ENCODE data around the gene LCN1. TPM values are rescaled to one million over a fixed set of nuclear protein-coding genes. Genes with fewer than 3 reads are reported as not detected.

LCN1 gene
- total RNA-seq, 1 experiment from 2014 or later = not detected

- ChIA-PET POLR2A (no interaction called here), CTCF (interaction anchor here (0.6 kb wide), 1 partner anchor 199 kb away, joined by 3 read pairs; no protein-coding TSS in a partner anchor)
- Mint-ChIP-seq H3K27me3 (ENCODE audit: insufficient read depth, unreplicated experiment) (peaks cover 5% of the 10 kb centered on the region), H3K27ac (ENCODE audit: low read depth, unreplicated experiment) (no peak overlapping the region), H3K36me3 (ENCODE audit: insufficient read depth, unreplicated experiment) (no peaks in the 10 kb centered on the region), H3K4me1 (ENCODE audit: insufficient read depth, unreplicated experiment) (no peaks in the 10 kb centered on the region), H3K9me3 (ENCODE audit: unreplicated experiment) (no peaks in the 10 kb centered on the region), H3K4me3 (ENCODE audit: unreplicated experiment) (no peak overlapping the region)
- BruUV-seq (replicated peaks) = no TSS peak
- TF ChIP-seq CTCF (IDR thresholded peaks at IDR 0.05; ENCODE audit: unreplicated experiment) = no peak
- peak; percentile 13 for DNase-seq (ENCODE audit: unreplicated experiment)
- intact Hi-C loops (cut with micrococcal nuclease) = no loop called here
These were observed 3.1 kb downstream of the LCN1 start for GRCh38 chr9:135524130-135524861.

- Mint-ChIP-seq H3K36me3 (ENCODE audit: insufficient read depth, unreplicated experiment) (no peaks in the 10 kb centered on the region), H3K9me3 (ENCODE audit: unreplicated experiment) (no peaks in the 10 kb centered on the region), H3K4me1 (ENCODE audit: insufficient read depth, unreplicated experiment) (no peaks in the 10 kb centered on the region), H3K27ac (ENCODE audit: low read depth, unreplicated experiment) (no peak overlapping the region), H3K27me3 (ENCODE audit: insufficient read depth, unreplicated experiment) (peaks cover 6% of the 10 kb centered on the region), H3K4me3 (ENCODE audit: unreplicated experiment) (no peak overlapping the region)
- ChIA-PET POLR2A (no interaction called here), CTCF (interaction anchor here (0.6 kb wide), 1 partner anchor 268 kb away, joined by 3 read pairs; no protein-coding TSS in a partner anchor)
- no TSS peak for BruUV-seq (replicated peaks)
- intact Hi-C loops (cut with micrococcal nuclease) = no loop called here
- no peak for TF ChIP-seq CTCF (IDR thresholded peaks at IDR 0.05; ENCODE audit: unreplicated experiment)
- no peak for DNase-seq (ENCODE audit: unreplicated experiment)
These were observed 4.2 kb downstream of the LCN1 start for GRCh38 chr9:135525241-135526088.

- intact Hi-C loops (cut with micrococcal nuclease) = no loop called here
- DNase-seq (ENCODE audit: unreplicated experiment) = no peak
- Mint-ChIP-seq H3K4me3 (ENCODE audit: unreplicated experiment) (no peak overlapping the region), H3K27me3 (ENCODE audit: insufficient read depth, unreplicated experiment) (peaks cover 12% of the 10 kb centered on the region), H3K9me3 (ENCODE audit: unreplicated experiment) (no peaks in the 10 kb centered on the region), H3K4me1 (ENCODE audit: insufficient read depth, unreplicated experiment) (no peaks in the 10 kb centered on the region), H3K27ac (ENCODE audit: low read depth, unreplicated experiment) (no peak overlapping the region), H3K36me3 (ENCODE audit: insufficient read depth, unreplicated experiment) (no peaks in the 10 kb centered on the region)
- no peak for TF ChIP-seq CTCF (IDR thresholded peaks at IDR 0.05; ENCODE audit: unreplicated experiment)
- POLR2A ChIA-PET = interaction anchor here (0.6 kb wide), 1 partner anchor 308 kb away, joined by 3 read pairs; no protein-coding TSS in a partner anchor
- CTCF ChIA-PET = interaction anchor here (0.6 kb wide), 1 partner anchor 268 kb away, joined by 3 read pairs; no protein-coding TSS in a partner anchor
- no TSS peak for BruUV-seq (replicated peaks)
These were observed 5.0 kb downstream of the LCN1 start for GRCh38 chr9:135526089-135526729.

All from MCF 10A (cell line).